Osteocyte (in vitro differentiated cells): ENCODE measurements around the gene EHMT2. TPM values are rescaled to one million over a fixed set of nuclear protein-coding genes. Genes with fewer than 3 reads are reported as not detected.
"Not testable (repeated sequence)": the region's sequence is repeated elsewhere in the genome, so short reads cannot be mapped to it uniquely, and the experiment has no call there.

Experiments
- DNase-seq: peaks from one replicate; pipeline ENCODE4 v3.0.0; 2021; ENCODE audit warnings: mixed read lengths; ENCODE audit not compliant: unreplicated experiment; ENCODE audit errors: extremely low spot score
- H3K27ac Mint-ChIP-seq: one replicate; pipeline ENCODE4 v1.8.0; 2021; ENCODE audit warnings: mild to moderate bottlenecking, mixed read lengths; ENCODE audit not compliant: unreplicated experiment
- H3K27me3 Mint-ChIP-seq: one replicate; pipeline ENCODE4 v1.8.0; 2021; ENCODE audit warnings: mixed read lengths; ENCODE audit not compliant: unreplicated experiment
- H3K36me3 Mint-ChIP-seq: one replicate; pipeline ENCODE4 v1.8.0; 2021; ENCODE audit warnings: mixed read lengths; ENCODE audit not compliant: unreplicated experiment
- H3K4me1 Mint-ChIP-seq: one replicate; pipeline ENCODE4 v1.8.0; 2021; ENCODE audit warnings: mixed read lengths; ENCODE audit not compliant: unreplicated experiment
- H3K4me3 Mint-ChIP-seq: one replicate; pipeline ENCODE4 v1.8.0; 2021; ENCODE audit warnings: mild to moderate bottlenecking, moderate library complexity, mixed read lengths; ENCODE audit not compliant: unreplicated experiment
- H3K9me3 Mint-ChIP-seq: one replicate; pipeline ENCODE4 v1.8.0; 2021; ENCODE audit warnings: mixed read lengths; ENCODE audit not compliant: unreplicated experiment
- total RNA-seq: library from RNA; stranded (reverse); gene quantifications from 2 replicates; pipeline ENCODE4 v1.2.1, GENCODE V29; 2021
- TF ChIP-seq, protein P1 (sequence below): fragments of 200-600 bp; sonication (generic); IDR thresholded peaks from 2 replicates; pipeline ENCODE4 v1.5.0; 2021; ENCODE audit warnings: antibody characterized with exemption, mild to moderate bottlenecking, moderate library complexity

Gene EHMT2
- total RNA-seq, 1 donor from 2014 or later: 62.4 TPM

- Mint-ChIP-seq H3K4me1 (peaks cover 5% of the 10 kb centered on the region), H3K27me3 (no peaks in the 10 kb centered on the region), H3K36me3 (no peaks in the 10 kb centered on the region), H3K27ac (no peak overlapping the region), H3K9me3 (no peaks in the 10 kb centered on the region), H3K4me3 (no peak overlapping the region)
- TF ChIP-seq, protein P1, sequence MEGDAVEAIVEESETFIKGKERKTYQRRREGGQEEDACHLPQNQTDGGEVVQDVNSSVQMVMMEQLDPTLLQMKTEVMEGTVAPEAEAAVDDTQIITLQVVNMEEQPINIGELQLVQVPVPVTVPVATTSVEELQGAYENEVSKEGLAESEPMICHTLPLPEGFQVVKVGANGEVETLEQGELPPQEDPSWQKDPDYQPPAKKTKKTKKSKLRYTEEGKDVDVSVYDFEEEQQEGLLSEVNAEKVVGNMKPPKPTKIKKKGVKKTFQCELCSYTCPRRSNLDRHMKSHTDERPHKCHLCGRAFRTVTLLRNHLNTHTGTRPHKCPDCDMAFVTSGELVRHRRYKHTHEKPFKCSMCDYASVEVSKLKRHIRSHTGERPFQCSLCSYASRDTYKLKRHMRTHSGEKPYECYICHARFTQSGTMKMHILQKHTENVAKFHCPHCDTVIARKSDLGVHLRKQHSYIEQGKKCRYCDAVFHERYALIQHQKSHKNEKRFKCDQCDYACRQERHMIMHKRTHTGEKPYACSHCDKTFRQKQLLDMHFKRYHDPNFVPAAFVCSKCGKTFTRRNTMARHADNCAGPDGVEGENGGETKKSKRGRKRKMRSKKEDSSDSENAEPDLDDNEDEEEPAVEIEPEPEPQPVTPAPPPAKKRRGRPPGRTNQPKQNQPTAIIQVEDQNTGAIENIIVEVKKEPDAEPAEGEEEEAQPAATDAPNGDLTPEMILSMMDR: no peak
- no peak for DNase-seq
These were observed 26.3 kb downstream of the EHMT2 start for GRCh38 chr6:31871046-31871659.

- Mint-ChIP-seq H3K36me3 (no peaks in the 10 kb centered on the region), H3K27me3 (no peaks in the 10 kb centered on the region), H3K9me3 (no peaks in the 10 kb centered on the region), H3K27ac (no peak overlapping the region), H3K4me1 (peaks cover 5% of the 10 kb centered on the region), H3K4me3 (no peak overlapping the region)
- DNase-seq: no peak
- TF ChIP-seq, protein P1: no peak
These were observed 27.0 kb downstream of the EHMT2 start for GRCh38 chr6:31870385-31870921.

DNA sequence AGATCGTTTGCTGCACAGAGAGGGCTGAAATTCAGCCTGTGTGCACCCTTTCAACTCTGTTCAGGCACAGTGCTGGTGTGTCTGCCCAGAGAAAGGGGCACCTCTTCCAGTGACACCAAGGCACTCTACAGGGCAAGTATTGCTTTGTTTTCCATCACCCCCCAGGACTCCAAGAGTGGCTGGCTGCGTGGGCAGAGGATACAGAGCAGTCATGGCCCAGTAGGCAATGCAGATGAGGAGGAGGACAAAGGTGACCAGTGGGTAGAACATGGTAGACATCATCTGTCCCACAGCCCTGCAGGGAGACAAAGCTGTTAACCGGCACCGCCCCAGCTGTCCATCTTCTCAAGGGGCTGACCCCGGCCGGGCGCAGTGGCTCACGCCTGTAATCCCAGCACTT is 28.2 kb downstream of the EHMT2 start:
- Mint-ChIP-seq H3K4me3 (no peak overlapping the region), H3K36me3 (no peaks in the 10 kb centered on the region), H3K9me3 (no peaks in the 10 kb centered on the region), H3K27me3 (no peaks in the 10 kb centered on the region), H3K27ac (no peak overlapping the region), H3K4me1 (peaks cover 6% of the 10 kb centered on the region)
- DNase-seq: no peak
- TF ChIP-seq, protein P1: no peak

DNA sequence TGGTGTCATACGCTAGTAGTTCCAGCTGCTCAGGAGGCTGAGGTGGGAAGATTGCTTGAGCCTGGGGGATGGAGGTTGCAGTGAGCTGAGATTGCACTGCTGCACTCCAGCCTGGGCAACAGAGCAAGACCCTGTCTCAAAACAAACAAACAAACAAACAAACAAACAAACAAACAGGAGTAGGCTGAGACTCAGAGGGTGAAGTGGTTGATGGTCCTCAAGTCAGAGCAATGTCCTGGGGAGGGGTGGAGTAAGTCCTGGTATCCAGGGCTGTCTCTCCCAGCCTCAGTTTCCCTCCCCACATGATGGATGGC is 28.9 kb downstream of the EHMT2 start:
- H3K4me1 Mint-ChIP-seq, H3K4me3 Mint-ChIP-seq, H3K27me3 Mint-ChIP-seq, H3K36me3 Mint-ChIP-seq, H3K9me3 Mint-ChIP-seq, DNase-seq, H3K27ac Mint-ChIP-seq: not testable (repeated sequence)

- Mint-ChIP-seq H3K36me3 (peaks cover 4% of the 10 kb centered on the region), H3K4me1 (peaks cover 19% of the 10 kb centered on the region), H3K27me3 (no peaks in the 10 kb centered on the region), H3K4me3 (no peak overlapping the region), H3K9me3 (no peaks in the 10 kb centered on the region), H3K27ac (no peak overlapping the region)
- TF ChIP-seq, protein P1: no peak
- no peak for DNase-seq
These were observed 32.0 kb downstream of the EHMT2 start for GRCh38 chr6:31865205-31866118.
